ENCODE measurements around the gene ANXA5.

ANXA5 gene

GRCh38 chr4:121633653-121634052, 63.1 kb downstream of the ANXA5 start:
- no peak for DNase-seq

GRCh38 chr4:121632636-121633035, 64.1 kb downstream of the ANXA5 start:
- no peak for DNase-seq

Data from DMS79 (cell line).